ENCODE measurements around the gene SMDT1. TPM values are rescaled to one million over a fixed set of nuclear protein-coding genes. Genes with fewer than 3 reads are reported as not detected.

The SMDT1 gene
- total RNA-seq, 1 experiment from 2014 or later: 76.9 TPM

GRCh38 chr22:42074132-42074811 lies 5.2 kb upstream of the SMDT1 start, which contains the start of gene PHETA2:
PHETA2 (plus strand) TSS chr22:42074248; CDS start chr22:42077294, 3,046 bp downstream.
- Mint-ChIP-seq H3K36me3 (ENCODE audit: insufficient read depth, unreplicated experiment) (peaks cover 3% of the 10 kb centered on the region), H3K4me1 (ENCODE audit: insufficient read depth, unreplicated experiment) (no peaks in the 10 kb centered on the region), H3K9me3 (ENCODE audit: unreplicated experiment) (no peaks in the 10 kb centered on the region), H3K4me3 (ENCODE audit: unreplicated experiment) (no peak within 1 kb of the TSS), H3K27me3 (ENCODE audit: insufficient read depth, unreplicated experiment) (no peaks in the 10 kb centered on the region), H3K27ac (ENCODE audit: low read depth, unreplicated experiment) (no peak within 1 kb of the TSS)
- CTCF ChIA-PET: no interaction called here
- BruUV-seq (replicated peaks): no TSS peak
- POLR2A ChIA-PET: no interaction called here
- intact Hi-C loops (cut with micrococcal nuclease): no loop called here
- DNase-seq (ENCODE audit: unreplicated experiment): no peak
- TF ChIP-seq CTCF (IDR thresholded peaks at IDR 0.05; ENCODE audit: unreplicated experiment): no peak

DNA sequence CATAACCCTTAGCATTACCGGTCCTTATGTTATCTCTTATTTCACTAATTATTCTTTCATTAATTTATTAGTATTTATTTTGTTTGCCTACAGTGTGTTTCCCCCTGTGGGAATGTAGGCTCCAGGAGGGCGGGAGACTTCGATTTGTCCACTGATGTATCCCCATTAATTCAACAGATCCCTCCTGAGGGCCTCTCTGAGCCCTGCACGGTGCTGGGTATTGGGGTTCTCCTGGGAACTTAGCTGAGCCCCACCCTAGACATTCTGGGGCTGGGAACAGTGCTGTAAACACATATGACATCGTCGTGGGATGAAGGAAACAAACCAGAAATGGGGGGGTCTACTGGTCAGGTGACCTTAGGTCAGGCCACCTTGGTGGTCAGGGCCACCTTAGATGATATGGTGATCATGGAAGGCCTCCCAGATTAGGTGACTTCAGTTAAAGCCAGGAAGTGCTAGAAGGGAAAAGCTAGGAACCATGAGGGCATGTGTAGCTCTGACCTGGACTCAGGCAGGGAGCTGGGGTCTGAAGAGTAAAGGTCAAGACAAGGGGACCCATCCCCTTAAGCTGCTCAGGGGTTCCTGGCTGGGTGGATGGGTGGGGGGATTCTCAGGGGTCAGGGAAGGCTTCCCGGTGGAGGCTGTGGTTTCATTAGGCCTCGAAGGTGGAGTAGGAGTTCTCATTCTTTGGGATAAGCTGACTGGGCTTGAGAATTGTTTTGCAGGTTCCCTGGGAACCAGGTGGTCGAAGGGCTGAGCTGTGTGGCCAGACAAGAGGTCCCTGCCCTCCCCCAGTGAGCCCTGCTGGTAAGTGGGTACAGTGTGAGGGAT lies 4.4 kb upstream of the SMDT1 start:
- H3K27ac Mint-ChIP-seq (ENCODE audit: low read depth, unreplicated experiment): no peak overlapping the region
- H3K27me3 Mint-ChIP-seq (ENCODE audit: insufficient read depth, unreplicated experiment): no peaks in the 10 kb centered on the region
- no peak for DNase-seq (ENCODE audit: unreplicated experiment)
- H3K36me3 Mint-ChIP-seq (ENCODE audit: insufficient read depth, unreplicated experiment): peaks cover 9% of the 10 kb centered on the region
- CTCF ChIA-PET: interaction anchor here (0.6 to 2.6 kb wide), 5 partner anchors 16 to 302 kb away, joined by 3 to 7 read pairs (median 3); partner anchors contain the start of genes NDUFA6 and SMIM45
- intact Hi-C loops (cut with micrococcal nuclease): no loop called here
- BruUV-seq (replicated peaks): no TSS peak
- no peak for TF ChIP-seq CTCF (IDR thresholded peaks at IDR 0.05; ENCODE audit: unreplicated experiment)
- H3K4me3 Mint-ChIP-seq (ENCODE audit: unreplicated experiment): no peak overlapping the region
- no peaks in the 10 kb centered on the region for H3K4me1 Mint-ChIP-seq (ENCODE audit: insufficient read depth, unreplicated experiment)
- no peaks in the 10 kb centered on the region for H3K9me3 Mint-ChIP-seq (ENCODE audit: unreplicated experiment)
- POLR2A ChIA-PET: interaction anchor here (0.9 kb wide), 1 partner anchor 13 kb away, joined by 3 read pairs; no protein-coding TSS in a partner anchor

DNA sequence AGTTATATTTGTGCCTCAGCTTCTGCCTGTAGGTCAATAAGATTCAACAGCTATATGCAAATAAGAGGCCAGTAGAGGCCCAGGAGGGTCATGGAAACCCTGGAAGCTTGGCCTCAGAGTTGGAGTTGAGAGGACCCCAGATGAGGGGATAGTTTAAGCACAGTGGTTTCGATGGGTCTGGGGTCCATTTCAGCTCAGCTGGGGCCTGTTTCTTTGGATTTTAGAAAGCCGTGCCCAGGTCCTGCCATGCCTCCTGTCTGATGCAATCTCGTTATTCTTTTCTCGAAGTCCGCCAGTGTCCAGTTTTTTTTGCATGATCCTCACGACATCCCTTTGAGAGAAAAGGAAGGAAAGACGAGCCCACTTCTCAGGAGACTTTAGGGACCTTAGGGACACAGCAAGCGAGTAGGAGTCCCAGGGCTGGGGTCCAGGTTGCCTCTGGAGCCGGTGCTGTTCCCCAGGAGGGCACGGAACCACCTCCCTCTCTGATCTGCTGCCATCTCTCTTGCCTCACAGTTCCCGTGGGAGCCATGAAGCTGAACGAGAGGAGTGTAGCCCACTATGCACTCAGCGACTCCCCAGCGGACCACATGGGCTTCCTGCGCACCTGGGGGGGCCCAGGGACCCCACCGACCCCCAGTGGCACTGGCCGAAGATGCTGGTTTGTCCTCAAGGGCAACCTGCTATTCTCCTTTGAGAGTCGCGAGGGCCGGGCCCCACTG lies 2.6 kb upstream of the SMDT1 start:
- CTCF ChIA-PET: interaction anchor here (0.7 to 2.6 kb wide), 2 partner anchors 14 to 231 kb away, joined by 3 to 7 read pairs; partner anchors contain the start of gene NDUFA6
- Mint-ChIP-seq H3K27me3 (ENCODE audit: insufficient read depth, unreplicated experiment) (no peaks in the 10 kb centered on the region), H3K36me3 (ENCODE audit: insufficient read depth, unreplicated experiment) (peaks cover 9% of the 10 kb centered on the region), H3K4me3 (ENCODE audit: unreplicated experiment) (no peak overlapping the region), H3K9me3 (ENCODE audit: unreplicated experiment) (no peaks in the 10 kb centered on the region), H3K4me1 (ENCODE audit: insufficient read depth, unreplicated experiment) (no peaks in the 10 kb centered on the region), H3K27ac (ENCODE audit: low read depth, unreplicated experiment) (no peak overlapping the region)
- no peak for TF ChIP-seq CTCF (IDR thresholded peaks at IDR 0.05; ENCODE audit: unreplicated experiment)
- no TSS peak for BruUV-seq (replicated peaks)
- intact Hi-C loops (cut with micrococcal nuclease): no loop called here
- POLR2A ChIA-PET: no interaction called here
- DNase-seq (ENCODE audit: unreplicated experiment): no peak
